GM19468 (cell line): ENCODE data around the gene DPYSL5.
"Not testable (repeated sequence)": the region's sequence is repeated elsewhere in the genome, so short reads cannot be mapped to it uniquely, and the experiment has no call there.

Experiments
- ATAC-seq: cut with Tn5 transposase; IDR thresholded peaks from one replicate; pipeline ENCODE4 v1.9.1; 2021; ENCODE audit warnings: mild to moderate bottlenecking, moderate library complexity, moderate number of reproducible peaks; ENCODE audit not compliant: unreplicated experiment; ENCODE audit errors: extremely low read depth

The DPYSL5 gene

GRCh38 chr2:26870585-26871095, 22.7 kb downstream of the DPYSL5 start:
- no peak for ATAC-seq

DNA sequence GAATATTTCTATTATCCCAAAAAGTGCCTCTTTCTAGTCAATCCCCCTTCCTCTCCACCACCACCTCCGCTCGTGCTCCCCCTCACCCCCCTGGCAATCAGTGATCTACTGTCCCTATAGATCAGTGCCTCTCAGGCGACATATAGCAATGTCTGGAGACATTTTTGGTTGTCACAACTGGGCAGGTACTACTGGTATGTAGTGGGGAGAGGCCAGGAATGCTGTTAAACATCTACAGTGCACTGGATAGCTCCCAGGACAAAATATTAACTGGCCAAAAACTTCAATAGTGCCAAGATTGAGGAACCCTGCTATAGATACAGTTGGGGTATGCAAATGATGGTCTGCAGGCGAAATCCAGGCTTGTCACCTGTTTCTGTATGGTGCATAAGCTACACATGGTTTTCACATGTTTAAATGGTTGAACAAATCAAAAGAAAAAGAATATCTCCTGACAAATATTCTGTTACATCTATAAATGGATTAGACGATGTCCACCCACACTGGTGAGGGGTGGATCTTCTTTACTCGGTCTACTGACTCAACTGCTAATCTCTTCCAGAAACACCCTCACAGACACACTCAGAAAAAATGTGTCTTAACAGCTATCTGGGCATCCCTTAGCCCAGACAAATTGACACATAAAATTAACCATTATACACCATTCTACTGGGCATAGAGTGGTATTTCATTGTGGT, 25.5 kb downstream of the DPYSL5 start:
- ATAC-seq, result no peak

GRCh38 chr2:26874514-26874913, 26.6 kb downstream of the DPYSL5 start:
- ATAC-seq, result no peak

- ATAC-seq, result no peak
These were observed 27.2 kb downstream of the DPYSL5 start for GRCh38 chr2:26875065-26875634.

DNA sequence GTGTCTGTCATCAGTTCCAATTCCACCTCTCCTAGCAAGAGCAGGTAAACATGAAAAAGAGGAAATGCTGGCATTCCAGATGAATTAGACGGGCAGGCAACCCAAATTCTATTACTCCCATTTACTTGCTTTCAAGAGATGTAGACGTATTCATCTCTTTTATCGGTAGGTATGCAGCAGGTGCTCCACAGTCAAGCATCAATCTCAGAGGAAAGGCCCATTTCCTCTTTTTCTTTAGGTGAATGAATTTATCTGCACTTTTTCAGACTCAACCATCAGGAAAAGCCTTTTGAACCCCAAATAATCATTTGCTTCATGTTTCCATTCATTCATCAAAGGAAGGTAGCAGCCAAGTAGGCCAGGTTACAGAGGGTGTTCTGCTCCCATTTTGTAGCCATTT, 27.9 kb downstream of the DPYSL5 start:
- no peak for ATAC-seq

DNA sequence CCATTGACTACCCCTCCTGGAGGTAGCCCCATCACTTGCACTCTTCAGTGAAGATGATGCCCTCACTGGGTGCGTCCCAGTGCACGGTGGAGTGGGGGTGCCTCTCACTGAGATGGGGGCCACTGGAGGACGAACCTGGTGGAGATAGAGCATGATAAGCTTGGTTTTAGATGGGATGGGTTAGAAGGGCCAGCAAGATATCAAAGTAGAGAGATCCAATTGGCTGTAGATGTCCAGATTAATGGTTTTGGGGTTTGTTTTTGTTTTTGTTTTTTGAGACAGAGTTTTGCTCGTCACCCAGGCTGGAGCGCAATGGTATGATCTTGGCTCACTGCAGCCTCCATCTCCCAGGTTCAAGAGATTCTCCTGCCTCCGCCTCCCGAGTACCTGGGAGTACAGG, 28.3 kb downstream of the DPYSL5 start:
- ATAC-seq, result no peak

DNA sequence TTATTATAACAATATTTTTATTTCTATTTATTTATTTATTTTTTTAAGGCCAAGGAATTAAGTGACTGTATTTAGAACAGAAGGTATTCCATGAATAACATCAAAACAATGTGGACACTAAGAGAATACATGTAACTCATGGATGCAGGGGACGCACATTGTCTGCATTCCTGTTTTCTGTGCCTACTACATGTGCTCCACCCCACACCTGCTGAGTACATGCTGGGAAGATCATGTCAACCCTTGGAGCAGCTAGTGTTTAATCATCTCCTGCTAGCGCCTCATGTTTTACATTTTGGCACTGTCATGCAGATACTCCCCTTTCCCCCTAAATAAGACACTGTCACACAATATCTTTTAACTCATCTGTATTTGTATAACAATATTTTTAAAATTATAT, 29.3 kb downstream of the DPYSL5 start:
- ATAC-seq, result no peak

- ATAC-seq, result no peak
These were observed 32.2 kb downstream of the DPYSL5 start for GRCh38 chr2:26880161-26880560.

GRCh38 chr2:26880910-26881435, 33.0 kb downstream of the DPYSL5 start:
- no peak for ATAC-seq

- not testable (repeated sequence) for ATAC-seq
These were observed 34.3 kb downstream of the DPYSL5 start for GRCh38 chr2:26882220-26882619.

DNA sequence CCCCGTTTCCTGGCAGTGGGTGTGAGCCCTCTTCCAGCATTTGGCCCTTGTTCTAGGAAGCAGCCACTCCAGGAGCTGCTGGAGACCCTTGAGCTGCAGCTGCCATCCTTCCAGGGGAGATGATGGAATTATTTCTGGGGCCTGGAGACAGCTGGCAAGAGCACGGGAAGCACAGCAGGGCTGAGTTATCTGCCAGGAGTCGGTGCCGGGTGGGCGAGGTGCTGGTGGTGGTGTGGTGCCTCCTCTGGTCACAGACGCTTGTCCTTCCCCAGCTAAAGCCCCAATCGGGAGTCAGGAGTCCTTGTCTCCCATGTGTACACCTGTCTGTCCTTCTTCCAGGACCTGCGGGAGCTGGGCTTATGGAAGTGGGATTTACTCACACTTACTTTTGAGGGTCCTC, 36.0 kb downstream of the DPYSL5 start:
- ATAC-seq, result no peak

- no peak for ATAC-seq
These were observed 36.6 kb downstream of the DPYSL5 start for GRCh38 chr2:26884486-26884885.

DNA sequence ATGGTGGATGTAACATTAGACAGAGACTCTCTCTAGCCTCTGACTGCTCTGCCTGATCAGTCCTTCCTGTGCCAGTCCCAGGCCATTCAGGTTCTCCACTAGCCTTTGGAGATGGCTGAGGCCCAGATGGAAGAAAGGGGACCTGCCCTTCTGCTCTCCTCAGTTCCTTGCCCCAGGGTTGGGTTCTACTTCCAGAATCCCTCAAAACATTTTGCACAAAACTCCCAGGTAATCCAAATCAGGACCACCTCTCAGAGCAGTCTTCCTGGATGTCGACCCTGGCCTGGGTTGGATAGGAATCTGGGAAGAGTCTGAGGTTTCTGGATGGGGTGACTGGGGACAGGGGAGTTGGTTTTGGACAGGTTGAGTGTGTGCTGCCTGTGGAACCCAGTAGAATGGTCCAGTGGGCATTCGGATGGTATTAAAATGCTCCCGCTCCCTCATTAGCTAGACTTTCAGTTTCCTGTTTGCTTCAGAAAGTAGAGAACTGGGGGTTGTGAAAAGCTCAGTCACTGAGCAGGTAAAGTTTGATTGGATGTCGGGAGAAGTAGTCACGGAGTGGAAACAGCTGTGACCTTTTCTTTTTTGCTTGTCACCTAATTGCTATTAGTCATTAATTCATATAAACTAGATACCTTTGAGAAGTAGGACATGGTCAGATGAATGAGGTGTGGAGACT, 37.9 kb downstream of the DPYSL5 start:
- no peak for ATAC-seq

DNA sequence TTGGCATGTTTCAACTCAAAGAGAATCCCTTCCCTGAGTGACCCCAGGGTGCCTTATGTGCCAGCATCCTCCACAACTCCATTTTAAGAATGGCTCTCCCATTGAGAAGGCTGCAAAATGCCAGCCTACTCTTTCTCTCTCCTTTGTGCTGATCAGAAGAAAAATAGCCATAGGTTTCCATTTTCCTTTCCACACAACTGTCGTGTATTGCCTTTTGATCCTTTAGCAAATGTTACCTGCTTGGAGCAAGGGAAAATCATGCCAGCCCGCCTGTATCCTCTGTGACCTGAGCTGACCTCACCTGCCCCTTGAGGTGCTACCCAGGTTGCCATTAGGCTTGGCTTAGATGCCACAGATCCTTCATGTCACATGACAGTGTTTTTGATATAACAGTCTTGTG, 38.8 kb downstream of the DPYSL5 start:
- no peak for ATAC-seq

DNA sequence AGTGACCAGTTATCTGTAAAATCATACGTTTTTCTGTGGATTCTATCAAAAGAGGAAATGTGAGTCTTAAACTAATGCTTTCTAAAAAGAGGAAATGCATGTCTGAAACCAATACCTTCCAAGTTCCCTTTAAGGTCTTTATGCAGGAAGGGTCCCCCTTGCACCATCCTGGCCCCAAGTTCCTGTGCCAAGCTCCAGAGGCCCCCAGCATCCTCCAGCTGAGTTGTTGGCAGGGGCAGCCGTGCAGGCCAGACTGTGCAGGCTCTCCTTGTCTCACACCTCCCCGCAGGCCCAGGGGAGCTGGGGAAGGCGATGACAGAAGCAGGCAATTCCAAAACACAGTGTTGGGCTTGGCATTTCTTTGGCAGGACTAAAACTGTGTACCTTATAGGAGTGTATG, 39.2 kb downstream of the DPYSL5 start:
- ATAC-seq, result no peak

DNA sequence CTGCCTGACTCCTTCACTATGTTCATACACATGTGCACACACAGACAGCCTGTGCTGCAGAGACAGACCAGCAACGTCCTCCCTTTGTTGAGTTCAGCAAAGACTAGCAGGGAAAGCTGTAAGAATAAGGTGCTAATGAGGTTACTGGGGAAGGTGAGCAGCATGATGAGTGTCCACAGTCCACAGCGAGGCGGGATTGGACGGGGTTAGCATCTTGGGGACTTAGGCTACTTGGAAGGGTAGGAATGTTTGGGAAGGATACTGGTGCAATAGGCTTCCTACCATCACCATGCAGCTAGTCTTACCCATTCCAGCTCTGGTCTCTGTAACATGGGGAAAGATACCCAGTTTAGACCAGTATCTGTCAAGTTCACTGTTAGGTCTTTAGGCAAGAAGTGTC, 41.9 kb downstream of the DPYSL5 start:
- no peak for ATAC-seq

DNA sequence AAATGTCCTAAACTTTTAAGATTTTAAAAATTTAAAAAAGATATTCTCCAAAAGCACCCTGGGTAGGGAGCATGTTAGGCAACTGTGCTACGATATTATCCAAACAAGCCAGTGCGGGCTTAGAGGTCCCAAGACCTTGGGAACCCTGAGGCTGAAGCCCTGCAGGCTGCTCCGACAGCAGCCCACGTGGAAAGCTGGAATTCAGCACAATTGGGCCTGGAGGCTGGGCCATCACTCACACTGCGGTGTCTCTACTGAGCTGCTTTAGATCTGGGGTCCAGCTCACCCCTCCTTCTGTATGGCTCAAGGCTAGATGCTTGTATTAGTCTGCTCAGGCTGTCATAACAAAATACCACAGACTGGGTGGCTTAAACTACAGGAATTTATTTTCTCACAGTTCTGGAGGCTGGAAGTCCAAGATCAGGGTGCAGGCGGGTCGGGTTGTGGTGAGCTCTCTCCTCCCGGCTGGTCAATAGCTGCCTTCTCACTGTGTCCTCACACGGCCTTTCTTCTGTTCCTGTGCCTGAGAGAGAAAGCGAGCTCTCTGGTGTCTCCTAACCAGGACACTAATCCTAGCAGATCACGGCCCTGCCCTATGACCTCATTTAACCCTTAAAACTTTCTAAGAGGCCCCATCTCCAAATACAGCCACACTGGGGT, 42.5 kb downstream of the DPYSL5 start:
- ATAC-seq, result no peak

DNA sequence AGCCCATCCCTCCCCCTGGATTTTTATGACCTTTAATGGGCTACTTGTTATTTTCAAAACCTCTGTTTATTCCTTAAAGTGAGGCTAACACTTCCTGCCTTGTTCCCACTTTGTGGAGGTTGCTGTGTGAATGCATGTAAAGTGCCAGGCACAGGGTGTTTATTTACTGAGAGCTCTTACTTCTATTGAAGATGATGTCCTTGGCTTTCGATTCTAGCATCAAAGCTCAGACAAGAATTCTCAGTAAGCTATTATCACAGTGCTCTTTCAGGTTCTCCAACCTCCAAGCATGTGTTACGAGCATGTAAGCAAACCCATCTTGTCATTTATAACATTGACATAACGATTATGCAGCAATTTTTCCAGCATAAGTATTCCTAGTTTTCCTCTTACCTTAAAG, 44.2 kb downstream of the DPYSL5 start:
- ATAC-seq, result no peak

DNA sequence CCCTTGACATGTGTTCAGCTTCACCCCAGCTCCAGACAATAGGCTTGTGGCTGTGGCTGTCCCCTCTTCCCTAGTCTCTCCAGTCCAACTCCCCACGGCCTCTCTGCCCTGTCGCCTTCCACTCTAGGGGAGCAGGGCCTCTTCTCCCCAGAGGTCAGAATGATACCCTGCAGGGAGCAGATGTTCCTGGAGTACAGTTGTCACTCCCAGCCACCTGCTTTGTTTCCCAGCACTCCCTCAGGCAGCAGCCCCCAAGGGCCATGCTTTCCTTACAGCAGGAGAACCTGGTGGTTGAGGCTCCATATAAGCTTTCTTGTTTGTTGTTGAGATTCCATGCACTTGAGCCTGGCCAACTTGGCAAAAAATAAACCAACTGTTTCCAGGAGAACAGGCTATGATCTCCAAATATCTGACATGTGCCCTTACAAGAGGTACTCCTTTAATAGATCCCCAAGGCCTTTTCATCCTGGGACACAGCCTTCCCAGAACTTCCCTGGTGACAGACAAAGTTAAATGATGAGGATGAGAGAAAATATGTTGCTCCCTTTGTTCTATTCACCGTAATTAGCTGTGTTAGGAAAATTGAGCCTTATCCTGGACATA, 45.1 kb downstream of the DPYSL5 start:
- ATAC-seq, result no peak

- no peak for ATAC-seq
These were observed 46.2 kb downstream of the DPYSL5 start for GRCh38 chr2:26894136-26894535.
